ENCODE data around the gene DNM3. TPM values are rescaled to one million over a fixed set of nuclear protein-coding genes. Genes with fewer than 3 reads are reported as not detected.
"Not testable (repeated sequence)": the region's sequence is repeated elsewhere in the genome, so short reads cannot be mapped to it uniquely, and the experiment has no call there.

Gene DNM3
- total RNA-seq, 6 donors from 2014 or later = 7.1 to 30.4 (median 10.3) TPM

GRCh38 chr1:171796592-171796991, 44.7 kb upstream of the DNM3 start:
- TF ChIP-seq EP300 (IDR thresholded peaks at IDR 0.05) = no peak
- Histone ChIP-seq H3K36me3 (peaks cover 17 to 69% (median 50%) of the 10 kb centered on the region in 4 donors), H3K4me3 (no peak overlapping the region), H3K27ac (no peak overlapping the region), H3K27me3 (no peaks in the 10 kb centered on the region), H3K4me1 (no peaks in the 10 kb centered on the region), H3K9me3 (no peaks in the 10 kb centered on the region)
- DNase-seq (no peak), ATAC-seq (ENCODE audit: low FRiP score in 2 of 2) (no peak)
- WGBS, 2 donors = 96 to 98% methylated on average over 5 of the region's 5 CpGs

- H3K4me1 ChIP-seq = peaks cover 0 to 7% (median 0%) of the 10 kb centered on the region in 4 donors
- H3K4me3 ChIP-seq = no peak overlapping the region
- TF ChIP-seq POLR2A (IDR thresholded peaks at IDR 0.05) = no peak
- TF ChIP-seq EP300 (IDR thresholded peaks at IDR 0.05) = no peak
- no peak for TF ChIP-seq CTCF (IDR thresholded peaks at IDR 0.05)
- no peak for TF ChIP-seq POLR2AphosphoS5 (IDR thresholded peaks at IDR 0.05)
- DNase-seq (no peak), ATAC-seq (ENCODE audit: low FRiP score in 2 of 2) (no peak)
- no peak overlapping the region for H3K27ac ChIP-seq
- peaks cover 10 to 52% (median 37%) of the 10 kb centered on the region in 4 donors for H3K36me3 ChIP-seq
- no peaks in the 10 kb centered on the region for H3K27me3 ChIP-seq
- H3K9me3 ChIP-seq = no peaks in the 10 kb centered on the region
- WGBS, 2 donors = 91 to 93% methylated on average over 3 of the region's 3 CpGs
Measured at GRCh38 chr1:171798311-171798710, 43.0 kb upstream of the DNM3 start.

GRCh38 chr1:171798765-171799164, 42.5 kb upstream of the DNM3 start:
- 81 to 92% methylated on average over 3 of the region's 3 CpGs for WGBS, 2 donors
- Histone ChIP-seq H3K27me3 (no peaks in the 10 kb centered on the region), H3K27ac (no peak overlapping the region), H3K4me1 (peaks cover 0 to 11% (median 0%) of the 10 kb centered on the region in 4 donors), H3K4me3 (no peak overlapping the region), H3K9me3 (no peaks in the 10 kb centered on the region), H3K36me3 (peaks cover 10 to 47% (median 35%) of the 10 kb centered on the region in 4 donors)
- TF ChIP-seq POLR2A (IDR thresholded peaks at IDR 0.05) (no peak), POLR2AphosphoS5 (IDR thresholded peaks at IDR 0.05) (no peak), EP300 (IDR thresholded peaks at IDR 0.05) (no peak), CTCF (IDR thresholded peaks at IDR 0.05) (no peak)
- DNase-seq = no peak
- ATAC-seq (ENCODE audit: low FRiP score in 2 of 2) = no peak

GRCh38 chr1:171799166-171799565, 42.1 kb upstream of the DNM3 start:
- TF ChIP-seq POLR2A (IDR thresholded peaks at IDR 0.05) = no peak
- TF ChIP-seq POLR2AphosphoS5 (IDR thresholded peaks at IDR 0.05) = no peak
- no peak for TF ChIP-seq EP300 (IDR thresholded peaks at IDR 0.05)
- no peak for TF ChIP-seq CTCF (IDR thresholded peaks at IDR 0.05)
- Histone ChIP-seq H3K4me1 (peaks cover 0 to 11% (median 0%) of the 10 kb centered on the region in 4 donors), H3K27me3 (no peaks in the 10 kb centered on the region), H3K27ac (no peak overlapping the region), H3K9me3 (no peaks in the 10 kb centered on the region), H3K4me3 (no peak overlapping the region), H3K36me3 (peaks cover 10 to 43% (median 31%) of the 10 kb centered on the region in 4 donors)
- DNase-seq (no peak), ATAC-seq (ENCODE audit: low FRiP score in 2 of 2) (no peak)
- WGBS, 2 donors = 49 to 78% methylated on average over 4 of the region's 4 CpGs

GRCh38 chr1:171799698-171800097, 41.6 kb upstream of the DNM3 start:
- Histone ChIP-seq H3K4me1 (peaks cover 0 to 11% (median 0%) of the 10 kb centered on the region in 4 donors), H3K36me3 (peaks cover 4 to 38% (median 27%) of the 10 kb centered on the region in 4 donors)
- not testable (repeated sequence) for H3K27ac ChIP-seq; H3K9me3 ChIP-seq; H3K27me3 ChIP-seq; ATAC-seq (ENCODE audit: low FRiP score in 2 of 2); DNase-seq; H3K4me3 ChIP-seq
- 100% methylated on average over 2 of the region's 2 CpGs for WGBS, 2 donors

- no peak for ATAC-seq (ENCODE audit: low FRiP score in 2 of 2)
- TF ChIP-seq POLR2A (IDR thresholded peaks at IDR 0.05) (no peak), EP300 (IDR thresholded peaks at IDR 0.05) (no peak), CTCF (IDR thresholded peaks at IDR 0.05) (no peak), POLR2AphosphoS5 (IDR thresholded peaks at IDR 0.05) (no peak)
- no peaks in the 10 kb centered on the region for H3K9me3 ChIP-seq
- no peak overlapping the region for H3K4me3 ChIP-seq
- no peaks in the 10 kb centered on the region for H3K27me3 ChIP-seq
- DNase-seq = no peak
- H3K36me3 ChIP-seq = peaks cover 3 to 31% (median 20%) of the 10 kb centered on the region in 4 donors
- peaks cover 0 to 12% (median 0%) of the 10 kb centered on the region in 4 donors for H3K4me1 ChIP-seq
- WGBS, 2 donors = 87 to 96% methylated on average over 3 of the region's 3 CpGs
- no peak overlapping the region for H3K27ac ChIP-seq
Measured at GRCh38 chr1:171800342-171800741, 41.0 kb upstream of the DNM3 start.
